Esophagus squamous epithelium (tissue), 5 donors: ENCODE data around the gene GRK6. TPM values are rescaled to one million over a fixed set of nuclear protein-coding genes. Genes with fewer than 3 reads are reported as not detected.
A peak's percentile ranks its signal among the peaks of the same experiment; 100 is the strongest.

Experiments
- DNase-seq: peaks from one replicate; lab custom pipeline; 2025; lab: John Stamatoyannopoulos, UW
- H3K27ac ChIP-seq, 4 donors: fragments of 200-600 bp; sonication (generic); one replicate each; pipeline ENCODE4 v1.5.1; 2016 to 2019; ENCODE audit warnings: mild to moderate bottlenecking in 1 of 4
- H3K27me3 ChIP-seq, 4 donors: fragments of 200-600 bp; sonication (generic); 1 replicate in 3 of 4; 2 replicates in 1 of 4; pipeline versions ENCODE4 v1.5.1 to v1.6.0; 2017 to 2021; ENCODE audit warnings: antibody characterized with exemption in 1 of 4
- H3K36me3 ChIP-seq, 3 donors: fragments of 200-600 bp; sonication (generic); one replicate each; pipeline ENCODE4 v1.5.1; 2016 to 2019
- H3K4me1 ChIP-seq, 3 donors: fragments of 200-600 bp; sonication (generic); one replicate each; pipeline ENCODE4 v1.5.1; 2017 to 2019
- H3K4me3 ChIP-seq, 4 donors: fragments of 200-600 bp; sonication (generic); 1 replicate in 3 of 4; 2 replicates in 1 of 4; pipeline ENCODE4 v1.5.1; 2016 to 2019; ENCODE audit warnings: mild to moderate bottlenecking in 2 of 4, moderate library complexity in 1 of 4
- H3K9me3 ChIP-seq, 3 donors: fragments of 200-600 bp; sonication (generic); one replicate each; pipeline ENCODE4 v1.5.1; 2016 to 2019
- CTCF ChIP-seq, 6 experiments: fragments of 450-650 bp in 4 of 6; fragments of 200-600 bp in 2 of 6; sonication (generic) in 2 of 6; IDR thresholded peaks; one replicate each; pipeline ENCODE4 v1.5.1; 2016 to 2019; ENCODE audit warnings: antibody characterized with exemption in 6 of 6, mild to moderate bottlenecking in 4 of 6, moderate library complexity in 4 of 6
- POLR2A ChIP-seq, 4 donors: fragments of 450-650 bp; IDR thresholded peaks; one replicate each; pipeline ENCODE4 v1.6.1; 2017; ENCODE audit warnings: antibody characterized with exemption in 4 of 4, mild to moderate bottlenecking in 4 of 4, moderate library complexity in 3 of 4
- WGBS, 2 donors: methylation state at CpG; one replicate each; pipeline ENCODE4 v1.1.5; 2018; 5-methylcytosine and 5-hydroxymethylcytosine counted together
- intact Hi-C: fragments of 100-400 bp; cut with DNase I; formaldehyde crosslinking; loops from one replicate; pipeline ENCODE4 v1.15.0; 2022
- total RNA-seq, 4 donors: library from RNA; depleted of rRNA; stranded (reverse); fragments of >200 nt; gene quantifications; one replicate each; pipeline ENCODE4 v1.1.0, GENCODE V29; 2016
- donor health status: DM: yes; HTN: yes; CAD: no.

GRK6 gene
- total RNA-seq, 4 donors from 2014 or later, result 24.6 to 39.7 (median 29.5) TPM

GRCh38 chr5:177429248-177430040, 3.0 kb downstream of the GRK6 start:
- TF ChIP-seq CTCF (IDR thresholded peaks at IDR 0.05), result no peak
- TF ChIP-seq POLR2A (IDR thresholded peaks at IDR 0.05), result peak in 1 of 4 donors; percentile 17
- Histone ChIP-seq H3K27me3 (no peaks in the 10 kb centered on the region), H3K4me3 (peak overlapping the region in 1 of 4 donors; percentile 81), H3K4me1 (peaks cover 58 to 83% (median 63%) of the 10 kb centered on the region in 3 donors), H3K36me3 (peaks cover 27 to 38% (median 27%) of the 10 kb centered on the region in 3 donors), H3K9me3 (no peaks in the 10 kb centered on the region), H3K27ac (peak overlapping the region; percentile 83 to 99 (median 96))
- WGBS, 2 donors, result 63 to 73% methylated on average over 5 of the region's 6 CpGs
- DNase-seq, result peak; percentile 47
- intact Hi-C loops, result no loop called here

- H3K27ac ChIP-seq, result peak overlapping the region; percentile 65 to 98 (median 86)
- peaks cover 55 to 79% (median 62%) of the 10 kb centered on the region in 3 donors for H3K4me1 ChIP-seq
- no peak overlapping the region for H3K4me3 ChIP-seq
- intact Hi-C loops, result no loop called here
- WGBS, 2 donors, result 31 to 58% methylated on average over 8 to 15 of the region's 26 CpGs
- no peaks in the 10 kb centered on the region for H3K9me3 ChIP-seq
- DNase-seq, result no peak
- TF ChIP-seq CTCF (IDR thresholded peaks at IDR 0.05), result peak in 1 of 6 experiments; percentile 20
- TF ChIP-seq POLR2A (IDR thresholded peaks at IDR 0.05), result peak in 1 of 4 donors; percentile 26
- peaks cover 36 to 47% (median 36%) of the 10 kb centered on the region in 3 donors for H3K36me3 ChIP-seq
- no peaks in the 10 kb centered on the region for H3K27me3 ChIP-seq
Measured at GRCh38 chr5:177430140-177430951, 3.9 kb downstream of the GRK6 start.

- WGBS, 2 donors, result 50 to 73% methylated on average over 4 of the region's 7 CpGs
- H3K4me3 ChIP-seq, result no peak overlapping the region
- peaks cover 40 to 53% (median 40%) of the 10 kb centered on the region in 3 donors for H3K36me3 ChIP-seq
Measured at GRCh38 chr5:177430972-177431316, 4.5 kb downstream of the GRK6 start.

GRCh38 chr5:177431317-177432142, 5.1 kb downstream of the GRK6 start:
- intact Hi-C loops, result no loop called here

More at GRCh38 chr5:177430972-177431316, 4.5 kb downstream of the GRK6 start:
- Histone ChIP-seq H3K27ac (peak overlapping the region; percentile 65 to 98 (median 86)), H3K9me3 (no peaks in the 10 kb centered on the region), H3K4me1 (peaks cover 51 to 74% (median 60%) of the 10 kb centered on the region in 3 donors), H3K27me3 (no peaks in the 10 kb centered on the region)
- intact Hi-C loops, result no loop called here
- DNase-seq, result no peak
- no peak for TF ChIP-seq CTCF (IDR thresholded peaks at IDR 0.05)
- TF ChIP-seq POLR2A (IDR thresholded peaks at IDR 0.05), result no peak

More at GRCh38 chr5:177431317-177432142, 5.1 kb downstream of the GRK6 start:
- H3K4me3 ChIP-seq, result peak overlapping the region in 1 of 4 donors; percentile 6
- peaks cover 51 to 74% (median 60%) of the 10 kb centered on the region in 3 donors for H3K4me1 ChIP-seq
- WGBS, 2 donors, result no CpG with 5 or more reads among the region's 29 CpGs
- no peak for TF ChIP-seq POLR2A (IDR thresholded peaks at IDR 0.05)
- TF ChIP-seq CTCF (IDR thresholded peaks at IDR 0.05), result no peak
- no peaks in the 10 kb centered on the region for H3K27me3 ChIP-seq
- peak overlapping the region; percentile 65 to 98 (median 86) for H3K27ac ChIP-seq
- no peaks in the 10 kb centered on the region for H3K9me3 ChIP-seq
- no peak for DNase-seq
- peaks cover 45 to 59% (median 46%) of the 10 kb centered on the region in 3 donors for H3K36me3 ChIP-seq
